PC-9 (cell line): ENCODE results near the gene CNKSR1. TPM values are rescaled to one million over a fixed set of nuclear protein-coding genes. Genes with fewer than 3 reads are reported as not detected.

Experiments
- BruUV-seq: library from RNA; stranded (reverse); fragments of 400-500 nt; replicated peaks from 2 replicates; lab custom pipeline; 2021; lab: Mats Ljungman, UMichigan
- CTCF ChIA-PET: fragments of 300-600 bp; sonication (Branson Sonifier 250); formaldehyde crosslinking; loops from one replicate; lab custom pipeline; 2022; ENCODE audit warnings: antibody characterized with exemption; lab: Charles Lee
- POLR2A ChIA-PET: fragments of 300-600 bp; sonication (Branson Sonifier 250); formaldehyde crosslinking; loops from one replicate; lab custom pipeline; 2022; ENCODE audit warnings: antibody characterized with exemption; ENCODE audit not compliant: unreplicated experiment; lab: Charles Lee
- DNase-seq, 2 experiments: peaks; one replicate each; pipeline versions ENCODE4 v3.0.0 to v3.0.0-alpha.2; 2015 to 2022; ENCODE audit warnings: mixed read lengths in 1 of 2
- H2AFZ ChIP-seq: fragments of 200-600 bp; sonication (generic); 2 replicates; pipeline ENCODE4 v1.8.1; 2017; ENCODE audit warnings: antibody characterized with exemption
- H3F3A ChIP-seq: fragments of 200-600 bp; sonication (generic); 2 replicates; pipeline ENCODE4 v1.8.1; 2017; ENCODE audit warnings: antibody characterized with exemption, mild to moderate bottlenecking, low read depth; ENCODE audit not compliant: insufficient read depth
- H3K27ac ChIP-seq: fragments of 200-600 bp; sonication (generic); 2 replicates; pipeline ENCODE4 v1.6.1; 2016; ENCODE audit warnings: mixed run types
- H3K27me3 ChIP-seq: fragments of 200-600 bp; sonication (generic); 2 replicates; pipeline ENCODE4 v1.6.1; 2016; ENCODE audit warnings: low read depth, mixed run types; ENCODE audit not compliant: insufficient read depth
- H3K36me3 ChIP-seq: fragments of 200-600 bp; sonication (generic); 2 replicates; pipeline ENCODE4 v1.6.1; 2016; ENCODE audit warnings: low read depth, mixed run types
- H3K4me1 ChIP-seq: fragments of 200-600 bp; sonication (generic); replicated peaks from 2 replicates; pipeline ENCODE4 v1.6.1; 2016; ENCODE audit warnings: mixed run types; ENCODE audit not compliant: insufficient read depth
- H3K4me2 ChIP-seq: fragments of 200-600 bp; sonication (generic); 2 replicates; pipeline ENCODE4 v1.6.1; 2017; ENCODE audit warnings: mixed run types
- H3K4me3 ChIP-seq: fragments of 200-600 bp; sonication (generic); 2 replicates; pipeline ENCODE4 v1.6.1; 2016; ENCODE audit warnings: mixed run types
- H3K79me2 ChIP-seq: fragments of 200-600 bp; sonication (generic); 2 replicates; pipeline ENCODE4 v1.6.1; 2017; ENCODE audit warnings: low read depth, mixed run types
- H3K9me2 ChIP-seq: fragments of 200-600 bp; sonication (generic); 2 replicates; pipeline ENCODE4 v1.8.1; 2017; ENCODE audit warnings: mild to moderate bottlenecking; ENCODE audit not compliant: insufficient read depth
- H3K9me3 ChIP-seq: fragments of 200-600 bp; sonication (generic); 2 replicates; pipeline ENCODE4 v1.8.1; 2016; ENCODE audit warnings: low read depth; ENCODE audit not compliant: insufficient read depth
- H4K20me1 ChIP-seq: fragments of 200-600 bp; sonication (generic); 2 replicates; pipeline ENCODE4 v1.8.1; 2017; ENCODE audit not compliant: insufficient read depth
- EZH2 ChIP-seq: fragments of 200-600 bp; sonication (generic); IDR thresholded peaks from 2 replicates; pipeline ENCODE4 v1.8.0; 2017; ENCODE audit warnings: antibody characterized with exemption, low read depth
- intact Hi-C: fragments of 100-400 bp; cut with micrococcal nuclease; formaldehyde crosslinking; loops from one replicate; pipeline ENCODE4 v1.10.0; 2022; ENCODE audit not compliant: unreplicated experiment
- total RNA-seq: library from RNA; stranded (reverse); gene quantifications from 2 replicates; pipeline ENCODE4 v1.2.3, GENCODE V29; 2021
- TF ChIP-seq, protein P1 (sequence below): fragments of 200-600 bp; sonication (generic); conservative IDR thresholded peaks from 2 replicates; pipeline ENCODE4 v1.6.1; 2017; ENCODE audit warnings: mixed run types, antibody characterized with exemption, mild to moderate bottlenecking, moderate library complexity

Gene CNKSR1
- total RNA-seq, 1 experiment from 2014 or later, result 33.4 TPM

DNA sequence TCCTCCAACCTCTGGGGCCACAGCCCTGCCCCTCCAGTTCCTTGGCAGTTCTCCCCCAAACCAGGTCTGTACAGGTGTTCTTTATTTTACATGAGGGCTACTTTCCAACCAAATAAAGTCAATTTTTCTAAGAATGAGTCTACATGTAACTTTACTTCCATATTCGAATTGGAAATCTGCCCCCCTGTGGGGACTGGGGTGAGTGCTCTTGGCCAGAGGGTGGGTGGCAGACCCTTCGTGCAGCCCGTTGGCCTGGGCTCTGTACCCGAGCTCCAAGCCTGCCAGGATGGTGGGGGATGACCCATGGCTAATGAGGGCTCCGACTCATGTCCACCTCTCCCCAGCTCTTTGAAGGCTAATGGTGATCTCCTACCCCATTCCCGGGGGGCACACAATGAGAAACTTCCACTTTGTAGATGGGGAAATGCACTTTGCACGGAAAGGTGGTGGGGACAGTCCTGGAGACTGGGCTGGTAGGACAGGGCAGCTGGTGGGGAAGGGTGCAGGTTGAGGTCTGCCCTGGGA is 12.5 kb downstream of the CNKSR1 start:
- H3K4me2 ChIP-seq, result no peak overlapping the region
- no peaks in the 10 kb centered on the region for H3K9me3 ChIP-seq
- no peaks in the 10 kb centered on the region for H3K4me1 ChIP-seq
- H2AFZ ChIP-seq, result no peak overlapping the region
- no peak overlapping the region for H3K27ac ChIP-seq
- no peaks in the 10 kb centered on the region for H4K20me1 ChIP-seq
- H3K9me2 ChIP-seq, result no peaks in the 10 kb centered on the region
- no peak for DNase-seq
- intact Hi-C loops, result no loop called here
- no peak overlapping the region for H3K4me3 ChIP-seq
- TF ChIP-seq, protein P1, sequence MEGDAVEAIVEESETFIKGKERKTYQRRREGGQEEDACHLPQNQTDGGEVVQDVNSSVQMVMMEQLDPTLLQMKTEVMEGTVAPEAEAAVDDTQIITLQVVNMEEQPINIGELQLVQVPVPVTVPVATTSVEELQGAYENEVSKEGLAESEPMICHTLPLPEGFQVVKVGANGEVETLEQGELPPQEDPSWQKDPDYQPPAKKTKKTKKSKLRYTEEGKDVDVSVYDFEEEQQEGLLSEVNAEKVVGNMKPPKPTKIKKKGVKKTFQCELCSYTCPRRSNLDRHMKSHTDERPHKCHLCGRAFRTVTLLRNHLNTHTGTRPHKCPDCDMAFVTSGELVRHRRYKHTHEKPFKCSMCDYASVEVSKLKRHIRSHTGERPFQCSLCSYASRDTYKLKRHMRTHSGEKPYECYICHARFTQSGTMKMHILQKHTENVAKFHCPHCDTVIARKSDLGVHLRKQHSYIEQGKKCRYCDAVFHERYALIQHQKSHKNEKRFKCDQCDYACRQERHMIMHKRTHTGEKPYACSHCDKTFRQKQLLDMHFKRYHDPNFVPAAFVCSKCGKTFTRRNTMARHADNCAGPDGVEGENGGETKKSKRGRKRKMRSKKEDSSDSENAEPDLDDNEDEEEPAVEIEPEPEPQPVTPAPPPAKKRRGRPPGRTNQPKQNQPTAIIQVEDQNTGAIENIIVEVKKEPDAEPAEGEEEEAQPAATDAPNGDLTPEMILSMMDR, result no peak
- no peak for TF ChIP-seq EZH2
- no peaks in the 10 kb centered on the region for H3K27me3 ChIP-seq
- BruUV-seq, result no TSS peak
- 0 out of 2 replicates have a peak, but pooled peaks cover 3% of the 10 kb centered on the region for H3K36me3 ChIP-seq
- CTCF ChIA-PET, result interaction anchor here (1.0 kb wide), 1 partner anchor 43 kb away, joined by 5 read pairs; no protein-coding TSS in a partner anchor
- POLR2A ChIA-PET, result interaction anchor here (0.7 kb wide), 2 partner anchors 42 to 45 kb away, joined by 3 to 4 read pairs; no protein-coding TSS in a partner anchor
- H3K79me2 ChIP-seq, result no peaks in the 10 kb centered on the region
- H3F3A ChIP-seq, result no peaks in the 10 kb centered on the region

- ChIA-PET POLR2A (interaction anchor here (0.7 kb wide), 1 partner anchor 44 kb away, joined by 4 read pairs; no protein-coding TSS in a partner anchor), CTCF (interaction anchor here (0.6 to 1.0 kb wide), 2 partner anchors 43 to 74 kb away, joined by 4 to 5 read pairs; no protein-coding TSS in a partner anchor)
- intact Hi-C loops, result no loop called here
- H3F3A ChIP-seq, result no peaks in the 10 kb centered on the region
- no peak for TF ChIP-seq EZH2
- TF ChIP-seq, protein P1, result no peak
- no TSS peak for BruUV-seq
- H2AFZ ChIP-seq, result no peak within 1 kb of the TSS
- H3K4me3 ChIP-seq, result no peak within 1 kb of the TSS
- no peaks in the 10 kb centered on the region for H3K9me2 ChIP-seq
- H3K79me2 ChIP-seq, result no peaks in the 10 kb centered on the region
- no peaks in the 10 kb centered on the region for H3K4me1 ChIP-seq
- no peak within 1 kb of the TSS for H3K4me2 ChIP-seq
- no peaks in the 10 kb centered on the region for H3K9me3 ChIP-seq
- DNase-seq, result no peak
- no peaks in the 10 kb centered on the region for H4K20me1 ChIP-seq
- H3K27ac ChIP-seq, result no peak within 1 kb of the TSS
- H3K36me3 ChIP-seq, result no peaks in the 10 kb centered on the region
- no peaks in the 10 kb centered on the region for H3K27me3 ChIP-seq
Measured at GRCh38 chr1:26190373-26190987, 13.2 kb downstream of the CNKSR1 start, which contains the start of gene CATSPER4. CATSPER4 (plus strand) TSS chr1:26190602; CDS start chr1:26190628, 26 bp downstream.

DNA sequence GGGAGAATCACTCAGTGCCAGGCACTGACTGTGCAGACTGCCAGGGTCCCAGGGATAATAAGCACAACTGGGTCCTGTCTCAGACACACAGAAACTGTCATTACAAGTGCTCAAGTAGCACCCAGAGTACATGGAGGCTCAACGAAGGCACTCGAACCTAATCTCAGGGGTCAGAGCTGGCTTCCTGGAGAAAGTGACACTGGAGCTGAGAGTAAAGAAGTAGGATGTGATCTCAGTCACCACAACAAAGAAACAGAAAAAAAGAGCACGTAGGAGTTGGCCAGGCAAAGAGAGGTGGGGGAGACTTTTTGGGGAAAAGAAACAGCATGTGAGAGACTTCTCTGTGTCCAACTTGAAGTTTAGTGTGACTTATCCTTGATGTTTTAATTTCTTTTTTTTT is 14.4 kb downstream of the CNKSR1 start:
- Histone ChIP-seq H4K20me1 (no peaks in the 10 kb centered on the region), H2AFZ (no peak overlapping the region), H3K9me2 (no peaks in the 10 kb centered on the region), H3K4me2 (no peak overlapping the region), H3K27me3 (no peaks in the 10 kb centered on the region), H3K9me3 (no peaks in the 10 kb centered on the region), H3K27ac (no peak overlapping the region), H3K4me3 (no peak overlapping the region), H3K4me1 (no peaks in the 10 kb centered on the region), H3K79me2 (no peaks in the 10 kb centered on the region), H3F3A (no peaks in the 10 kb centered on the region), H3K36me3 (no peaks in the 10 kb centered on the region)
- DNase-seq, result no peak
- ChIA-PET POLR2A (no interaction called here), CTCF (no interaction called here)
- no TSS peak for BruUV-seq
- intact Hi-C loops, result no loop called here
- TF ChIP-seq EZH2, result no peak
- TF ChIP-seq, protein P1, result no peak
